ENCODE data around the gene APOBEC3B.
"Not testable (repeated sequence)": the region's sequence is repeated elsewhere in the genome, so short reads cannot be mapped to it uniquely, and the experiment has no call there.

The APOBEC3B gene

GRCh38 chr22:38952281-38952993 is 29.7 kb upstream of the APOBEC3B start:
- DNase-seq, result no peak

GRCh38 chr22:38953091-38953490 is 29.1 kb upstream of the APOBEC3B start:
- no peak for DNase-seq

- DNase-seq, result peak; percentile 77 to 85
Measured at GRCh38 chr22:38953577-38954413, 28.4 kb upstream of the APOBEC3B start.

GRCh38 chr22:38954414-38955043 is 27.6 kb upstream of the APOBEC3B start:
- no peak for DNase-seq

GRCh38 chr22:38955250-38955905 is 26.8 kb upstream of the APOBEC3B start:
- DNase-seq, result no peak

- DNase-seq, result no peak
Measured at GRCh38 chr22:38955926-38956325, 26.2 kb upstream of the APOBEC3B start.

GRCh38 chr22:38956551-38956950 is 25.6 kb upstream of the APOBEC3B start:
- no peak for DNase-seq

- DNase-seq, result no peak
Measured at GRCh38 chr22:38957046-38957770, 24.9 kb upstream of the APOBEC3B start, which contains the start of gene APOBEC3A. Gene APOBEC3A (plus strand): TSS chr22:38957609. CDS start chr22:38957692, 83 bp downstream.

- no peak for DNase-seq
Measured at GRCh38 chr22:38957808-38958650, 24.1 kb upstream of the APOBEC3B start.

GRCh38 chr22:38958651-38958943 is 23.6 kb upstream of the APOBEC3B start:
- not testable (repeated sequence) for DNase-seq

GRCh38 chr22:38959590-38959989 is 22.6 kb upstream of the APOBEC3B start:
- DNase-seq, result no peak

GRCh38 chr22:38960673-38961072 is 21.5 kb upstream of the APOBEC3B start:
- DNase-seq, result not testable (repeated sequence)

- not testable (repeated sequence) for DNase-seq
Measured at GRCh38 chr22:38963291-38963738, 18.8 kb upstream of the APOBEC3B start.

GRCh38 chr22:38963872-38964271 is 18.3 kb upstream of the APOBEC3B start:
- DNase-seq, result no peak

GRCh38 chr22:38964306-38964705 is 17.8 kb upstream of the APOBEC3B start:
- DNase-seq, result no peak

GRCh38 chr22:38964989-38965388 is 17.2 kb upstream of the APOBEC3B start:
- no peak for DNase-seq

GRCh38 chr22:38965614-38966379 is 16.4 kb upstream of the APOBEC3B start:
- no peak for DNase-seq

GRCh38 chr22:38966380-38966702 is 15.8 kb upstream of the APOBEC3B start:
- no peak for DNase-seq

GRCh38 chr22:38966942-38967341 is 15.2 kb upstream of the APOBEC3B start:
- DNase-seq, result no peak

Measured in activated CD4-positive, alpha-beta T cell treated with anti-CD3 and anti-CD28 coated beads, Interleukin-2, amount 50 U/mL, for 48 hours (primary cell).